ENCODE results near the gene ULK4.

ULK4 gene

GRCh38 chr3:41362638-41363559, 599.0 kb downstream of the ULK4 start:
- Histone ChIP-seq H3K4me3 (replicated peaks; ENCODE audit: insufficient read depth, low read length) (no peak overlapping the region), H3K27ac (replicated peaks) (no peak overlapping the region), H3K27me3 (ENCODE audit: insufficient read depth, poor library complexity, severe bottlenecking) (no peaks in the 10 kb centered on the region)
- TF ChIP-seq SPI1 (IDR thresholded peaks at IDR 0.05; ENCODE audit: borderline replicate concordance, low read depth) (no peak), CTCF (IDR thresholded peaks at IDR 0.05; ENCODE audit: insufficient read depth, low read length) (no peak), POLR2AphosphoS5 (IDR thresholded peaks at IDR 0.05; ENCODE audit: low read depth) (no peak), REST (IDR thresholded peaks at IDR 0.05; ENCODE audit: insufficient replicate concordance, low read depth) (no peak), GABPA (IDR thresholded peaks at IDR 0.05; ENCODE audit: low read depth) (no peak)
- no peak for DNase-seq (ENCODE audit: low read depth in 1 of 2, low spot score in 1 of 2)

- no peak for TF ChIP-seq SPI1 (IDR thresholded peaks at IDR 0.05; ENCODE audit: borderline replicate concordance, low read depth)
- no peak for TF ChIP-seq CTCF (IDR thresholded peaks at IDR 0.05; ENCODE audit: insufficient read depth, low read length)
- no peak for TF ChIP-seq REST (IDR thresholded peaks at IDR 0.05; ENCODE audit: insufficient replicate concordance, low read depth)
- no peak for TF ChIP-seq POLR2AphosphoS5 (IDR thresholded peaks at IDR 0.05; ENCODE audit: low read depth)
- no peak for TF ChIP-seq GABPA (IDR thresholded peaks at IDR 0.05; ENCODE audit: low read depth)
- no peak overlapping the region for H3K27ac ChIP-seq (replicated peaks)
Observed at GRCh38 chr3:41357271-41357670, 604.6 kb downstream of the ULK4 start.

GRCh38 chr3:41356775-41357174, 605.1 kb downstream of the ULK4 start:
- DNase-seq (ENCODE audit: low read depth in 1 of 2, low spot score in 1 of 2), result no peak
- Histone ChIP-seq H3K27ac (replicated peaks) (no peak overlapping the region), H3K4me3 (replicated peaks; ENCODE audit: insufficient read depth, low read length) (no peak overlapping the region), H3K27me3 (ENCODE audit: insufficient read depth, poor library complexity, severe bottlenecking) (no peaks in the 10 kb centered on the region)
- TF ChIP-seq CTCF (IDR thresholded peaks at IDR 0.05; ENCODE audit: insufficient read depth, low read length) (no peak), GABPA (IDR thresholded peaks at IDR 0.05; ENCODE audit: low read depth) (no peak), POLR2AphosphoS5 (IDR thresholded peaks at IDR 0.05; ENCODE audit: low read depth) (no peak), SPI1 (IDR thresholded peaks at IDR 0.05; ENCODE audit: borderline replicate concordance, low read depth) (no peak), REST (IDR thresholded peaks at IDR 0.05; ENCODE audit: insufficient replicate concordance, low read depth) (no peak)

More at GRCh38 chr3:41357271-41357670, 604.6 kb downstream of the ULK4 start:
- Histone ChIP-seq H3K4me3 (replicated peaks; ENCODE audit: insufficient read depth, low read length) (no peak overlapping the region), H3K27me3 (ENCODE audit: insufficient read depth, poor library complexity, severe bottlenecking) (no peaks in the 10 kb centered on the region)
- no peak for DNase-seq (ENCODE audit: low read depth in 1 of 2, low spot score in 1 of 2)
